Natural killer cell (primary cell): ENCODE measurements around the gene HCFC1. TPM values are rescaled to one million over a fixed set of nuclear protein-coding genes. Genes with fewer than 3 reads are reported as not detected.

ENCODE experiments used
- ATAC-seq, 3 donors: fragments of 150-1000 bp in 2 of 3; fragments of 200-7000 bp in 1 of 3; cut with Tn5 transposase; 1 replicate in 1 of 3; 2 replicates in 2 of 3; pipeline ENCODE4 v1.10.0; 2021; ENCODE audit warnings: mild to moderate bottlenecking in 2 of 3, moderate library complexity in 2 of 3
- DNase-seq, 2 donors: peaks; one replicate each; pipeline versions ENCODE4 v3.0.0 to v3.0.0-alpha.2; 2013 to 2021; ENCODE audit warnings: mixed read lengths in 1 of 2
- H3K27ac ChIP-seq: one replicate; pipeline ENCODE4 v1.5.1; 2013; ENCODE audit warnings: mild to moderate bottlenecking, low read length
- H3K27me3 ChIP-seq: one replicate; pipeline ENCODE4 v1.6.1; 2013; ENCODE audit warnings: low read length; ENCODE audit not compliant: control insufficient read depth, insufficient read depth
- H3K36me3 ChIP-seq: one replicate; pipeline ENCODE4 v1.6.1; 2013; ENCODE audit warnings: low read length; ENCODE audit not compliant: control insufficient read depth, insufficient read depth
- H3K4me1 ChIP-seq: one replicate; pipeline ENCODE4 v1.6.1; 2013; ENCODE audit warnings: low read length; ENCODE audit not compliant: control insufficient read depth, insufficient read depth
- H3K4me3 ChIP-seq: one replicate; pipeline ENCODE4 v1.5.1; 2013; ENCODE audit warnings: low read length
- H3K9me3 ChIP-seq: one replicate; pipeline ENCODE4 v1.6.1; 2013; ENCODE audit warnings: low read length; ENCODE audit not compliant: control insufficient read depth, insufficient read depth
- H3K27ac Mint-ChIP-seq, 2 donors: one replicate each; pipeline ENCODE4 v1.8.0; 2022; ENCODE audit warnings: mild to moderate bottlenecking in 2 of 2, mixed read lengths in 2 of 2, moderate library complexity in 1 of 2
- H3K27me3 Mint-ChIP-seq, 2 donors: one replicate each; pipeline ENCODE4 v1.8.0; 2022; ENCODE audit warnings: low read depth in 2 of 2, mixed read lengths in 2 of 2
- H3K36me3 Mint-ChIP-seq: one replicate; pipeline ENCODE4 v1.8.0; 2022; ENCODE audit warnings: mixed read lengths
- H3K4me1 Mint-ChIP-seq, 2 donors: one replicate each; pipeline ENCODE4 v1.8.0; 2022; ENCODE audit warnings: mixed read lengths in 2 of 2
- H3K4me3 Mint-ChIP-seq: one replicate; pipeline ENCODE4 v1.8.0; 2022; ENCODE audit warnings: mild to moderate bottlenecking, moderate library complexity, mixed read lengths
- H3K9me3 Mint-ChIP-seq, 2 donors: one replicate each; pipeline ENCODE4 v1.8.0; 2022; ENCODE audit warnings: mixed read lengths in 2 of 2
- WGBS: methylation state at CpG from one replicate; pipeline ENCODE4 v1.1.7; 2013; ENCODE audit warnings: missing lambda C conversion rate; ENCODE audit not compliant: insufficient coverage; 5-methylcytosine and 5-hydroxymethylcytosine counted together
- intact Hi-C: fragments of 100-400 bp; cut with micrococcal nuclease; formaldehyde crosslinking; loops from one replicate; pipeline ENCODE4 v1.14.2; 2022
- total RNA-seq, 4 donors: library from RNA; stranded (reverse); fragments of 120-200 nt in 1 of 4; gene quantifications; one replicate each; pipeline versions ENCODE4 v1.2.3 to v1.2.4, GENCODE V29; 2013 to 2022
- TF ChIP-seq, protein P1 (sequence below): fragments of 200-600 bp; IDR thresholded peaks from one replicate; pipeline ENCODE4 v1.8.0; 2022; ENCODE audit warnings: antibody characterized with exemption

HCFC1 gene
- total RNA-seq, 3 donors from 2014 or later (not counting 1 experiment from before 2014, with no cell fraction given): 65.2 to 76.7 (median 67.5) TPM

DNA sequence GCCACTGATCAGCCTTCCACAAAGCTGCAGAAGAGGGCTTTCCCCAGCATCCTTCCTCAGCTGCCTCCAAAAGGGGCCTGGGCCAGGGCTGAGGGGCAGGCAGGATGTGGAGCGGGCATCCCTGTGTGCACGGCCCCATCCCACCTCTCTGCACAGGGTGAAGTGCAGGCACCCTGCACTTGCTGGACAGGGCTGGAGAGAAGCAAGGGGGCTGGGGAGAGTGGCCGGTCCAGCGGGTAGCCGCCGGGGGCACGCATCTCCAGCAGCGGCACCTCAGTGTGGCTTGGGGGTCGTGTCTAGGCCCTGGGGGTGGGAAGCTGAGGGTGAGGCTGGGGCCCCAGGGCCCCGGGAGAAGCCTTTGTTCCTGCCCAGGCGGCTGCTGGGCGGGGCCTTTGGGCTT is 64.2 kb downstream of the HCFC1 start:
- no peaks in the 10 kb centered on the region for H3K36me3 Mint-ChIP-seq
- intact Hi-C loops: loop anchor here (2.0 to 5.0 kb wide), 2 partner anchors 19 to 90 kb away; partner anchors contain the start of gene ARHGAP4
- H3K27me3 Mint-ChIP-seq: no peaks in the 10 kb centered on the region
- DNase-seq: no peak
- H3K9me3 ChIP-seq: no peaks in the 10 kb centered on the region
- peaks cover 50% of the 10 kb centered on the region for H3K4me1 ChIP-seq
- H3K27ac Mint-ChIP-seq: peak overlapping the region in 1 of 2 donors; percentile 89
- H3K4me3 Mint-ChIP-seq: no peak overlapping the region
- peaks cover 15 to 45% of the 10 kb centered on the region in 2 donors for H3K4me1 Mint-ChIP-seq
- H3K9me3 Mint-ChIP-seq: no peaks in the 10 kb centered on the region
- WGBS: 91% methylated on average over 12 of the region's 12 CpGs
- no peaks in the 10 kb centered on the region for H3K27me3 ChIP-seq
- H3K36me3 ChIP-seq: peaks cover 33% of the 10 kb centered on the region
- TF ChIP-seq, protein P1, sequence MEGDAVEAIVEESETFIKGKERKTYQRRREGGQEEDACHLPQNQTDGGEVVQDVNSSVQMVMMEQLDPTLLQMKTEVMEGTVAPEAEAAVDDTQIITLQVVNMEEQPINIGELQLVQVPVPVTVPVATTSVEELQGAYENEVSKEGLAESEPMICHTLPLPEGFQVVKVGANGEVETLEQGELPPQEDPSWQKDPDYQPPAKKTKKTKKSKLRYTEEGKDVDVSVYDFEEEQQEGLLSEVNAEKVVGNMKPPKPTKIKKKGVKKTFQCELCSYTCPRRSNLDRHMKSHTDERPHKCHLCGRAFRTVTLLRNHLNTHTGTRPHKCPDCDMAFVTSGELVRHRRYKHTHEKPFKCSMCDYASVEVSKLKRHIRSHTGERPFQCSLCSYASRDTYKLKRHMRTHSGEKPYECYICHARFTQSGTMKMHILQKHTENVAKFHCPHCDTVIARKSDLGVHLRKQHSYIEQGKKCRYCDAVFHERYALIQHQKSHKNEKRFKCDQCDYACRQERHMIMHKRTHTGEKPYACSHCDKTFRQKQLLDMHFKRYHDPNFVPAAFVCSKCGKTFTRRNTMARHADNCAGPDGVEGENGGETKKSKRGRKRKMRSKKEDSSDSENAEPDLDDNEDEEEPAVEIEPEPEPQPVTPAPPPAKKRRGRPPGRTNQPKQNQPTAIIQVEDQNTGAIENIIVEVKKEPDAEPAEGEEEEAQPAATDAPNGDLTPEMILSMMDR: no peak
- no peak overlapping the region for H3K4me3 ChIP-seq
- H3K27ac ChIP-seq: no peak overlapping the region
- no peak for ATAC-seq

GRCh38 chrX:153906126-153906917 is 65.3 kb downstream of the HCFC1 start:
- TF ChIP-seq, protein P1: no peak
- 27% methylated on average over 23 of the region's 27 CpGs for WGBS
- peaks cover 29% of the 10 kb centered on the region for H3K36me3 ChIP-seq
- peak overlapping the region; percentile 38 for H3K27ac ChIP-seq
- no peaks in the 10 kb centered on the region for H3K27me3 ChIP-seq
- no peaks in the 10 kb centered on the region for H3K9me3 ChIP-seq
- intact Hi-C loops: loop anchor here (2.0 to 5.0 kb wide), 2 partner anchors 20 to 89 kb away; partner anchors contain the start of gene ARHGAP4
- H3K4me3 Mint-ChIP-seq: peak overlapping the region; percentile 72
- H3K9me3 Mint-ChIP-seq: no peaks in the 10 kb centered on the region
- H3K4me1 ChIP-seq: peaks cover 62% of the 10 kb centered on the region
- peak overlapping the region; percentile 81 to 89 for H3K27ac Mint-ChIP-seq
- peaks cover 24 to 54% of the 10 kb centered on the region in 2 donors for H3K4me1 Mint-ChIP-seq
- no peak overlapping the region for H3K4me3 ChIP-seq
- peak; percentile 60 to 66 for DNase-seq
- ATAC-seq: peak; percentile 85 to 92 (median 92)
- no peaks in the 10 kb centered on the region for H3K36me3 Mint-ChIP-seq
- H3K27me3 Mint-ChIP-seq: no peaks in the 10 kb centered on the region

DNA sequence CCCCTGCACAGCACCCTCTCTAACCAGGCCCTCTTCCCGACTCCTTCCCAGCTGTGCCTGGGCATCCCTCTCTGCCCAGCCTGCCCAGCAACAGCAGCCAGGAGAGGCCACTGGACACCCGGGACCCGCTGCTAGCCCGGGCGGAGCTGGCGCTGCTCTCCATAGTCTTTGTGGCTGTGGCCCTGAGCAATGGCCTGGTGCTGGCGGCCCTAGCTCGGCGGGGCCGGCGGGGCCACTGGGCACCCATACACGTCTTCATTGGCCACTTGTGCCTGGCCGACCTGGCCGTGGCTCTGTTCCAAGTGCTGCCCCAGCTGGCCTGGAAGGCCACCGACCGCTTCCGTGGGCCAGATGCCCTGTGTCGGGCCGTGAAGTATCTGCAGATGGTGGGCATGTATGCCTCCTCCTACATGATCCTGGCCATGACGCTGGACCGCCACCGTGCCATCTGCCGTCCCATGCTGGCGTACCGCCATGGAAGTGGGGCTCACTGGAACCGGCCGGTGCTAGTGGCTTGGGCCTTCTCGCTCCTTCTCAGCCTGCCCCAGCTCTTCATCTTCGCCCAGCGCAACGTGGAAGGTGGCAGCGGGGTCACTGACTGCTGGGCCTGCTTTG is 66.0 kb downstream of the HCFC1 start:
- Histone ChIP-seq H3K9me3 (no peaks in the 10 kb centered on the region), H3K4me3 (no peak overlapping the region), H3K36me3 (peaks cover 27% of the 10 kb centered on the region), H3K27me3 (no peaks in the 10 kb centered on the region), H3K4me1 (peaks cover 69% of the 10 kb centered on the region), H3K27ac (peak overlapping the region; percentile 11)
- ATAC-seq: no peak
- H3K27me3 Mint-ChIP-seq: no peaks in the 10 kb centered on the region
- peak overlapping the region; percentile 81 to 89 for H3K27ac Mint-ChIP-seq
- no peaks in the 10 kb centered on the region for H3K9me3 Mint-ChIP-seq
- TF ChIP-seq, protein P1: no peak
- no peaks in the 10 kb centered on the region for H3K36me3 Mint-ChIP-seq
- H3K4me3 Mint-ChIP-seq: peak overlapping the region; percentile 72
- intact Hi-C loops: loop anchor here (2.0 to 5.0 kb wide), 2 partner anchors 21 to 88 kb away; partner anchors contain the start of gene ARHGAP4
- peaks cover 30 to 61% of the 10 kb centered on the region in 2 donors for H3K4me1 Mint-ChIP-seq
- no peak for DNase-seq
- WGBS: 89% methylated on average over 32 of the region's 32 CpGs
